Measurements from ENCODE around the gene ADARB2.

DNA sequence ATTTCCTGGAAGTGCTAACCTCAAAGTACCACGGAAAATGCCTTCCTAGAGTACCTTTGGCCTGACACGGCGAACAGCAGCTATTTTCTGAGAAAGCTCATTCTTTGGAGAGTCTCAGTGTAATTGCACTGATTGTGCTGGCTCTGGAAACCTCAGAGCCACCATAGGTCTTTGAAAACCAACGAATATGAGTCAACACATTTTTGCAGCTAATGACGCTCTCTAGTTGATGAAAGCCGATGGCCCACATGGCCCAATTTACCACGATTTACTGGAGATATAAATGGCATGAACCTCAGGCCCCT lies 187.1 kb downstream of the ADARB2 start:
- TF ChIP-seq, protein P1, sequence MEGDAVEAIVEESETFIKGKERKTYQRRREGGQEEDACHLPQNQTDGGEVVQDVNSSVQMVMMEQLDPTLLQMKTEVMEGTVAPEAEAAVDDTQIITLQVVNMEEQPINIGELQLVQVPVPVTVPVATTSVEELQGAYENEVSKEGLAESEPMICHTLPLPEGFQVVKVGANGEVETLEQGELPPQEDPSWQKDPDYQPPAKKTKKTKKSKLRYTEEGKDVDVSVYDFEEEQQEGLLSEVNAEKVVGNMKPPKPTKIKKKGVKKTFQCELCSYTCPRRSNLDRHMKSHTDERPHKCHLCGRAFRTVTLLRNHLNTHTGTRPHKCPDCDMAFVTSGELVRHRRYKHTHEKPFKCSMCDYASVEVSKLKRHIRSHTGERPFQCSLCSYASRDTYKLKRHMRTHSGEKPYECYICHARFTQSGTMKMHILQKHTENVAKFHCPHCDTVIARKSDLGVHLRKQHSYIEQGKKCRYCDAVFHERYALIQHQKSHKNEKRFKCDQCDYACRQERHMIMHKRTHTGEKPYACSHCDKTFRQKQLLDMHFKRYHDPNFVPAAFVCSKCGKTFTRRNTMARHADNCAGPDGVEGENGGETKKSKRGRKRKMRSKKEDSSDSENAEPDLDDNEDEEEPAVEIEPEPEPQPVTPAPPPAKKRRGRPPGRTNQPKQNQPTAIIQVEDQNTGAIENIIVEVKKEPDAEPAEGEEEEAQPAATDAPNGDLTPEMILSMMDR (tag by site-specific recombination; IDR thresholded peaks at IDR 0.05) = no peak
- TF ChIP-seq ZNF404 (tag by site-specific recombination; IDR thresholded peaks at IDR 0.05) (no peak), ZNF585B (tag by site-specific recombination; IDR thresholded peaks at IDR 0.05) (no peak), ZNF785 (tag by site-specific recombination; IDR thresholded peaks at IDR 0.05) (no peak), ZNF76 (tag by site-specific recombination; IDR thresholded peaks at IDR 0.05; ENCODE audit: borderline replicate concordance, low read depth) (no peak), ZNF555 (tag by site-specific recombination; conservative IDR thresholded peaks at IDR 0.05) (no peak), SP7 (tag by site-specific recombination; IDR thresholded peaks at IDR 0.05) (no peak), ZNF140 (tag by site-specific recombination; IDR thresholded peaks at IDR 0.05) (no peak), ZNF510 (tag by site-specific recombination; IDR thresholded peaks at IDR 0.05; ENCODE audit: insufficient replicate concordance) (no peak), ZNF239 (tag by site-specific recombination; IDR thresholded peaks at IDR 0.05) (no peak), ZBTB11 (tag by site-specific recombination; conservative IDR thresholded peaks at IDR 0.05; ENCODE audit: low read depth) (no peak), ZNF670 (tag by site-specific recombination; IDR thresholded peaks at IDR 0.05; ENCODE audit: low read depth) (no peak)
- TF ChIP-seq, protein P2, sequence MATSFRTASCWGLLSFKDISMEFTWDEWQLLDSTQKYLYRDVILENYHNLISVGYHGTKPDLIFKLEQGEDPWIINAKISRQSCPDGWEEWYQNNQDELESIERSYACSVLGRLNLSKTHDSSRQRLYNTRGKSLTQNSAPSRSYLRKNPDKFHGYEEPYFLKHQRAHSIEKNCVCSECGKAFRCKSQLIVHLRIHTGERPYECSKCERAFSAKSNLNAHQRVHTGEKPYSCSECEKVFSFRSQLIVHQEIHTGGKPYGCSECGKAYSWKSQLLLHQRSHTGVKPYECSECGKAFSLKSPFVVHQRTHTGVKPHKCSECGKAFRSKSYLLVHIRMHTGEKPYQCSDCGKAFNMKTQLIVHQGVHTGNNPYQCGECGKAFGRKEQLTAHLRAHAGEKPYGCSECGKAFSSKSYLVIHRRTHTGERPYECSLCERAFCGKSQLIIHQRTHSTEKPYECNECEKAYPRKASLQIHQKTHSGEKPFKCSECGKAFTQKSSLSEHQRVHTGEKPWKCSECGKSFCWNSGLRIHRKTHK (tag by site-specific recombination; IDR thresholded peaks at IDR 0.05) = no peak
- TF ChIP-seq, protein P3, sequence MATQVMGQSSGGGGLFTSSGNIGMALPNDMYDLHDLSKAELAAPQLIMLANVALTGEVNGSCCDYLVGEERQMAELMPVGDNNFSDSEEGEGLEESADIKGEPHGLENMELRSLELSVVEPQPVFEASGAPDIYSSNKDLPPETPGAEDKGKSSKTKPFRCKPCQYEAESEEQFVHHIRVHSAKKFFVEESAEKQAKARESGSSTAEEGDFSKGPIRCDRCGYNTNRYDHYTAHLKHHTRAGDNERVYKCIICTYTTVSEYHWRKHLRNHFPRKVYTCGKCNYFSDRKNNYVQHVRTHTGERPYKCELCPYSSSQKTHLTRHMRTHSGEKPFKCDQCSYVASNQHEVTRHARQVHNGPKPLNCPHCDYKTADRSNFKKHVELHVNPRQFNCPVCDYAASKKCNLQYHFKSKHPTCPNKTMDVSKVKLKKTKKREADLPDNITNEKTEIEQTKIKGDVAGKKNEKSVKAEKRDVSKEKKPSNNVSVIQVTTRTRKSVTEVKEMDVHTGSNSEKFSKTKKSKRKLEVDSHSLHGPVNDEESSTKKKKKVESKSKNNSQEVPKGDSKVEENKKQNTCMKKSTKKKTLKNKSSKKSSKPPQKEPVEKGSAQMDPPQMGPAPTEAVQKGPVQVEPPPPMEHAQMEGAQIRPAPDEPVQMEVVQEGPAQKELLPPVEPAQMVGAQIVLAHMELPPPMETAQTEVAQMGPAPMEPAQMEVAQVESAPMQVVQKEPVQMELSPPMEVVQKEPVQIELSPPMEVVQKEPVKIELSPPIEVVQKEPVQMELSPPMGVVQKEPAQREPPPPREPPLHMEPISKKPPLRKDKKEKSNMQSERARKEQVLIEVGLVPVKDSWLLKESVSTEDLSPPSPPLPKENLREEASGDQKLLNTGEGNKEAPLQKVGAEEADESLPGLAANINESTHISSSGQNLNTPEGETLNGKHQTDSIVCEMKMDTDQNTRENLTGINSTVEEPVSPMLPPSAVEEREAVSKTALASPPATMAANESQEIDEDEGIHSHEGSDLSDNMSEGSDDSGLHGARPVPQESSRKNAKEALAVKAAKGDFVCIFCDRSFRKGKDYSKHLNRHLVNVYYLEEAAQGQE (tag by site-specific recombination; IDR thresholded peaks at IDR 0.05) = no peak
